ENCODE results near the gene ARCN1.
A peak's percentile ranks its signal among the peaks of the same experiment; 100 is the strongest.

ARCN1 gene

GRCh38 chr11:118618991-118619375 is 46.8 kb downstream of the ARCN1 start:
- H3K4me3 ChIP-seq (ENCODE audit: low read length), result no peak overlapping the region
- DNase-seq (ENCODE audit: low read depth), result peak; percentile 51

DNA sequence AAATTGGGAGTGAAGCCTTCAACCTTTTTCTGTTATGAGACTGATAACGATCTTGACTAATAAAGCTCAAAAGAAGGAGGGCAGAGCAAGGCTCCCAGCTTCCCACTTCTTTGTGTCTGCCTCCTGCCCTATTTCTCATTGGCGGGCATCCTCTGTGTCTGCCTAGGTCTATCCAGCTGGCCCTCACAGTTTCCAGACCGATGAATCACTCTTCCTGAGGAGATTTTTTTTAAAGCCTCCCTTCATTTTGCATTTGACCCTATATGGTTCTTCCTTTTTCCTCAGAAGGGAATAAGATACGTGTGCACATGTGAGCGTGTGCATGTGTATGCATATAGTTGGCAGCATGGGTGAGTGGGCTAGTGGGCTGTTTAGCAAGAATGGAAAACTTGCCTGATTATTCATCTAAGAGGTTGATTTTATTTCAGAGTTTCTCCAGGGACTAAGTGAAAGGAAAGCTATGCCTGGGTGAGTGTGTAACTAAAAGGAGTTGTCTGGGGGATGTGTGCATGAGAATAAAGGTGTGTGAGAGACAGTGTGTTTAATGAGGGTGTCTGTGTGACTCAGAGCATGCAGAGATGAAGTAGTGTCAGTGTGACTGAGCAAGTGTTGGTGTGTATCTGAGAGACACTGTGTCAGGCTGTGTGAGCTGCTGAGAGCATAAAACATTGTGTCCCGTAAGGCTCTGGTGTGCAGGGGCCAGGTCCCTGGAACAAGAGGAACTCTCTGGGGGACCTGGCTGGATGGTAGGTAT is 47.4 kb downstream of the ARCN1 start:
- no peak overlapping the region for H3K4me3 ChIP-seq (ENCODE audit: low read length)
- peak; percentile 81 for DNase-seq (ENCODE audit: low read depth)
- TF ChIP-seq CTCF (conservative IDR thresholded peaks at IDR 0.05; ENCODE audit: low read depth, low read length), result no peak

More at GRCh38 chr11:118618991-118619375, 46.8 kb downstream of the ARCN1 start:
- TF ChIP-seq CTCF (conservative IDR thresholded peaks at IDR 0.05; ENCODE audit: low read depth, low read length), result no peak

DNA sequence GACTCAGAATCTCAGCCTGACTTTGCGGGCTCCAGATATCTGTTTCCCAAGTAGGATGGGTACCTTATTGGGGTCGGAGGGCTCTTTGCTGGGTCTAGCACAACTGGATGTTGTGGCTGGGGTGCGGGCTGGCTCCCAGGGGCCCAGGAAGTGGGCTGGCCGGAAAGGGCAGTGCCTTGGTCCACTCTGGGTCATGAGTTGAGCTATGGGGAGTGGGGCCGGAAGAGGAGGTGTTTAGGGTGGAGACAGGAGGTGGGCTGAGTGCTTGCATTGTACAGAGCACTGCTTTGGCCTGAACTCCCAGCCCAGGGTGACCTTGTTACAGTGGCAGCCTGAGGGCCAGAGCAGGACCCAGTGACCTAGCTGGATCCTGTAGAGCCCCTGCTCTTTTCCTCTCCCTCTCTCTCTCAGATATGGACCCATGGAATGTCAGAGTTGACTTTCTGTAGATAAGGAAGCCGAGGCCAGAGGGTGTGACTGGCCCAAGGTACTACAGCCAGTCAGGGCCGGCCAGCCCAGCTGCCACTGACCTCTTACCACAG is 48.4 kb downstream of the ARCN1 start:
- TF ChIP-seq CTCF (conservative IDR thresholded peaks at IDR 0.05; ENCODE audit: low read depth, low read length), result no peak
- no peak for DNase-seq (ENCODE audit: low read depth)
- peak overlapping the region; percentile 80 for H3K4me3 ChIP-seq (ENCODE audit: low read length)

GRCh38 chr11:118621071-118621783 is 49.0 kb downstream of the ARCN1 start:
- no peak for TF ChIP-seq CTCF (conservative IDR thresholded peaks at IDR 0.05; ENCODE audit: low read depth, low read length)
- DNase-seq (ENCODE audit: low read depth), result peak; percentile 63
- H3K4me3 ChIP-seq (ENCODE audit: low read length), result peak overlapping the region; percentile 80

- DNase-seq (ENCODE audit: low read depth), result no peak
- TF ChIP-seq CTCF (conservative IDR thresholded peaks at IDR 0.05; ENCODE audit: low read depth, low read length), result no peak
- H3K4me3 ChIP-seq (ENCODE audit: low read length), result peak overlapping the region; percentile 80
Measured at GRCh38 chr11:118621784-118622375, 49.7 kb downstream of the ARCN1 start.

DNA sequence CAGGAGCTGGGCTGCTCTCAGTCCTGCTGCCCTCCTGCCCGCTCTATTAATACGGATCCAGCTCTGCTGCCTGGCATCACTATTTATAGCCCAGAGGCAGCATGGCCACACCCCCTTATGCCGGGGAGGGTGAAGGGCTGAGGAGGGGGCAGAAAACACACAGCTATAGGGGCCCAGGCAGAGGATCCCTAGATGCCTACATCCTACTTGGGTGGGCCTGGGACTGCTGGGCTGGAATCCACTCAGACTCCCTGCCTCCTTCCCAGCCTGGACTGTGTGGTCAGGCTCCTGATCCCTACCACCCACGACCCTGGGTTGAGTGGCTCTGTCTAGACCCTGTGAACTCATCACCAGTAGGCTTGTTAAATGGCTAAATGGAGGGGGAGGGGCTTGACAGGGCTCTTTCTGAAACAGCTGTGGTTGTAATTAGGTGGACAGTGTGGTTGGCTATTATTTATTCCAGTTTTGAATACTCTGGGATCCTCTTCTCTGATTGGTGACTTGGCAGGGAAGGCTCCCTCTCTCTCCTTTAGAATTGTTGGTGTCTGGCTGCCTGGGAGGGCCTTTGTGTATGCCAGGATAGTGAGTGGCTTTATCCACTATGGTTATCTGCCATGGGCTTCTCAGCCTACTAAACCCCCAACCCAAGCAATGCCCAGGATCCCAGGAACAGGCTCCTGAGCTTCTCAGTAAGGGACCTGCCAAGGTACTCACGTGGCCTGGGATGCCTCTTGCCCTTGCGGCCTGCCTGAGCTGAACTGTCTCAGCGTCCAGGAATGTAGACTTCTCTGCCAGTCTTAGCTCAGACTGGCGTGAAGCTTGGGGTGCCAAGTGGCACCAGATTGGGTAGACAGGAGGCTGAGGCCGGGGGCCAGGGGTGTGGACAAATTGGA is 50.4 kb downstream of the ARCN1 start:
- TF ChIP-seq CTCF (conservative IDR thresholded peaks at IDR 0.05; ENCODE audit: low read depth, low read length), result no peak
- H3K4me3 ChIP-seq (ENCODE audit: low read length), result peak overlapping the region; percentile 80
- DNase-seq (ENCODE audit: low read depth), result peak; percentile 69

All from retinal pigment epithelial cell (primary cell).